ENCODE measurements around the gene TLK2.
"Not testable (repeated sequence)": the region's sequence is repeated elsewhere in the genome, so short reads cannot be mapped to it uniquely, and the experiment has no call there.

The TLK2 gene

DNA sequence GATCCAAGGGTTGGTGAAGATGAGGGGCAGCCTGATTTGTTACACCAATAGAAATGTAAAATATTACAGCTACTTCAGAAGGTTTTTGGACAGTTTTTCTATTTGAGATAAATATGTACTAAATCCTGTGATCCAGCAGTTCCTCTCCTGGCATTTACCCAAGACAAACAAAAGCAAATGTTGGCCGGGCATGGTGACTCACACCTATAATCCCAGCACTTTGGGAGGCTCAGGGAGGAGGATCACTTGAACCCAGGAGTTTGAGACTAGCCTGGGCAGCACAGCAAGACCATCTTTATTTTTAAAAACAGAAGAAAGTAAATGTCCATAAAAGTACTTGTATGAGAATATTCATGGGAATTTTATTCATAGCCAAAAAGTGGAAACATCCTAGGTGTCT is 84.0 kb downstream of the TLK2 start:
- DNase-seq = no peak

DNA sequence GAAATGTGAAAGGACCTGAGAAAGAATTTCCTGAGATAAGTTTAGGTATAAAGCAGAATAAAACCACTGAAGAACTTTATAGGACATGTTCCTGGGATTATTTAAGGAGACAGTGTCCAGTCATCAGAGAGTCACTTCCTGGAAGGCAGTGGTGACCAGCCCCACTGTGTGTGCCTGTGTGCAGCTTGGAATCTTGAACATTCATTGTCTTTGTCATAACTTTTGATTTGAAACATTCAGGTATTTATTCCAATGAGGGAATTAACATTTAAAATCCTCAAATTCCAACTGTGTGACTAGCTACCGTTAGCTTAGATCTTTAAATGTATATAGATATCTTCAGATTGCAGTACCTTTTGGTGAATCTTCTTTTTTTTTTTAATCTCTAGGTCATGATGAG is 87.2 kb downstream of the TLK2 start:
- DNase-seq = no peak

DNA sequence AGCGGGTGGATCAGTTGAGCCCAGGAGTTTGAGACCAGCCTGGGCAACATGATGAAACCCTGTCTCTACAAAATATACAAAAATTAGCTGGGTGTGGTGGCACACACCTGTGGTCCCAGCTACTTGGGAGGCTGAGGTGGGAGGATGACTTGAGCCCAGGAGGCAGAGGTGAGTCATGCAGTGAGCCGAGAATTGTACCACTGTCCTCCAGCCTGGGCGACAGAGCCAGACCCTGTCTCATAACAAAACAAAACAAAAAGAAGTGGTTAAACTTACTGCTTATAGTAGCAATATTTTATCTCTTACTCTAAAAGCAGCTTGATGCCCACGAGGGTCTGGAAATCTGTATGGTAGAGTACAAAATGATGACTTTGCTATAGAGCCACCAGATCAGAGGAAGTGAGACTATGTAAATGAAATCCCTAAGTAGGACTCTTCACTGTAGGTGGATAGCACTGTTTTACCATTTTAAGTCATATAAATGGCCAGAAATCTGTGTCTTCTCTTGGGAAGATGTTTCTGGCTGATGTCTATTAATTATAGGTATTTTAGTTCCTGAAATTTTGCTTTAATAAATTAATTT is 88.5 kb downstream of the TLK2 start:
- DNase-seq = no peak

DNA sequence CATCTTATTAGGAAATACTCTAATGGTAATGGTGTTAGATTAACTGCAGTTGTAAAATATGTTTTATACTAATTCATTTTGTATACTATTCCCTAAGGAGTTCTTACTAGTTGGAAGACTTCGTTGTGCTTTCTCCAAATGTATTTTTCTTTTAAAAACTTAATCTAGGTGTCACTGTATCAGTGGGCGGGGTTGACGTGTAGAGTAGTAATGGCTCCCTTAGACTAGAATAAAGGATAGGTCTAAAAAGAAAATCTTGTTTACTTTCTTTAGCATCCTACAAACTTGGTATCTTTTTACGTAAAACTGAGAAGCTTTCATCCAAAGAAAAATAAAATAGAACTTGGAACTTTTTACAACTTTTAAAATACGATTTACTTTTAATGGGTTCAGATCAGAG is 93.9 kb downstream of the TLK2 start:
- DNase-seq = no peak

DNA sequence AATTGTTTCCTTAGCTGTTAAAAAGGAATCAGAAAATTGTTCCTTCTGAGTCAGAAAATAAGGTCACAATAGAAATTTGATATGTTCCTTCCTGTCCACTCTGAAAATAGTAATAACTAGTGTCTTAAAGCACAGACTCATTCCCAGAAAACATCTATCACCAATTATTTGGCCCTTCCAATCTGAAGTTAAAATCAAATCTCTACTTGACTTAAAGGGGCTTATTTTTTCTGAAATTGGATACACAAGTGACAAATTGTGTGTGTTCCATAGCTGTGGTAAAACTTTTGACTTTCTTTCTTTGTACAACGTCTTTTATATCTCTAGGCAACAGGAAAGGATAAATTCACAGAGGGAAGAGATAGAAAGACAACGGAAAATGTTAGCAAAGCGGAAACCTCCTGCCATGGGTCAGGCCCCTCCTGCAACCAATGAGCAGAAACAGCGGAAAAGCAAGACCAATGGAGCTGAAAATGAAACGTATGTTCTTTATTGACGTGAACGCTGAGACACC is 94.3 kb downstream of the TLK2 start:
- no peak for DNase-seq

DNA sequence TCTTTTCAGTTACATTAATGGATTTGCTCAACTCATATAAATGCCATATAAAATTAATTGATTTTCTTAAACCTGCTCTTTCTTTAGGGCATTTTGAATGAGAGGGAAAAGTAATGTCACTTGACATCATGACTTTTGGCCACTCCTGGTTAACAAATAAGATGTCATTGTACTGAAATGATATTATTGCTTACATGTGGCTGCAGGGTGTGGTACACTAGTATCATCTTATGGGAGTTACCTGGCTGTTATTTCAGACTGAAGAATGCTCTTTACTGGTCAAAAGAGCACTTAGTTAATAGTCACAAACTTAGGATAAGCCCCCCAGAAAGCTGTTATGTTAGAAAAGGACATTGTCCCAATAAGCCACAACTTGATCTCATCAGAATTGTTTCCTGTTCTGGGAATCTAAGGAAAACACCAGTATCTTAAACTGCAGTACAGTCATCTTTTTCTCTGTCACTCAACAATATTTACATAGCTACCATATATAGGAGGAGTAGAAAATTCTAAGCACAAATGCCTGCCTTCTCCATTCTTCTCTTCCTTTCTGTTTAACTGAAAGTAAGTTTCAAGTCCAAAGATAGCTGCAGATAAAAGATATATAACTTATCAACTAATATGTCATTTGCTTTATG is 95.0 kb downstream of the TLK2 start:
- DNase-seq = no peak

DNA sequence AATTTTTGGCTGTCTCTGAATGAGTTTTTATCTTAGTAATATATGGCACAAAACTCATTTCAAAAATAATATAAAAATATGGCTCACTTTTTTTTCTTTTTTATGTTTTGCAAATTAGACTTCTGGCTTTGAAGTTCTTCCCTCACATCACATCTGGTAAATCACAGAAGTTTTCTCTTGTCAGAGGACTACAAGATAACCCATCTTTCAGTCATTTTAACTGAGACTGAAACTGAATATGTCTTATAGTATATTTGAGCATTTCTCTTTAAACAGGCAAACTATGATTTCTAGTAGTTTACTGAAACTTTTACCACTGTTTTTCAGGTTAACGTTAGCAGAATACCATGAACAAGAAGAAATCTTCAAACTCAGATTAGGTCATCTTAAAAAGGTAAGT is 97.8 kb downstream of the TLK2 start:
- DNase-seq = no peak

DNA sequence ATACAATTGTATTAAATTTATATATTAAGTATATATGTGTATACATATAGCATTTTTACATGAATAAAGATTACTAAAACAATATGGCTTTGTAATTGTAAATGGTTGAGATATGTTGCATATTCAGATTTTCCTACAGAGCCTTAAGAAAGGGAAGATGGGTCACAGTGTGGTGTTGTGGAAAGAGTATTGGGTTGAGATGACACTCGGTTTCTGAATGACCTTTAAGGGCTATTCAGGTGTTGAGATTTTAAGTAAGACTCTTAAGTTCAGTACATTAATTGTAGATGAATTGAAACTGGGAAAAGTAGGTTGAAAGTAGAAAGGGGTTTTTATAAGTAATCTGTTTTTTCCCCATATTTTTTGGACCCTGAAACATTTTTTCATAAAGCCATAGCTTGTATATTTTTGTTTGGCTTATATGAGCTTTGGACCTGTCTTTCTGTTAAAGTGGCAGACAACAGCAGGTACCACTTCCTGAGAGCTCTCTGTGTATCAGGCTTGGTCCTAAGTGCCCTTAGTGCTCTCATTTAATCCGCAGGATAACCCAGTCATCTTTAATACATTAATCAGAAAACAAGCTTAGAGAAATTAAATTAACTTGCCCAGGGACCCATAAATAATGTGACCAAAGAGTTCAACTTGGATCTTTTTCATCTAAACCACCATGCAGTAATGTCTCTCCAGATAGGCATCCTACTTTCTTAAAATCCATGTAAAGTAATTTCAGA is 100.3 kb downstream of the TLK2 start:
- DNase-seq = no peak

DNA sequence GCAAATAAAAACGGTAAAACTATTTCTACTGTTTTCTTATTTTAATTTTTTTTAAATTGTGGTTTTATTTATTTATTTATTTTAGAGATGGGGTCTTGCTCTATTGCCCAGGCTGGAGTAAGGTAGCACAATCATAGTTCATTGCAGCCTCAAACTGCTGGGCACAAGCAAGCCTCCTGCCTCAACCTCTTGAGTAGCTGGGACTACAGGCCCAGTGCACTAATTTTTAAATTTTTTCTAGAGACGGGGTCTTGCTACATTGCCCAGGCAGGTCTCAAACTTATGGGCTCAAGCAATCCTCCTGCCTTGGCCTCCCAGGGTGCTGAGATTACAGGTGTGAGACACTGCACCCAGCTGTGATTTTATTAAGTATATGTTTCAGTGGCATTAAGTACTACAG is 102.3 kb downstream of the TLK2 start:
- DNase-seq = no peak

DNA sequence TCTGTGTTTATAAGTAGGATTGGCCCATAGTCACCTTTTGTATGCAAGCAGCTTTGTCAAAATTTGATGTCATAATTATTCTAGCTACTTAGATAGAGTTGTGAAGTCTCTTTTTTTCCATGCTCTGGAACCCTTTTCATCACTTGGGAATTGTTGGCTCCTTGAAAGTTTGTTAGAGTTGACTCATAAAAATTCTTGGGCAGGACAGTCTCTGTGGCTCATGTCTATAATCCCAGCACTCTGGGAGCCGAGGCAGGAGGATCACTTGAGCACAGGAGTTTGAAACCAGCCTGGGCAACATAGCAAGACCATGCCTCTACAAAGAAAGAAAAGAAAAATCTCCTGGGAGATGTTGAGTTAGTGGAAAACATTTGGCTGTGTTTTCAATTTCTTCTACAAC is 103.1 kb downstream of the TLK2 start:
- DNase-seq = no peak

DNA sequence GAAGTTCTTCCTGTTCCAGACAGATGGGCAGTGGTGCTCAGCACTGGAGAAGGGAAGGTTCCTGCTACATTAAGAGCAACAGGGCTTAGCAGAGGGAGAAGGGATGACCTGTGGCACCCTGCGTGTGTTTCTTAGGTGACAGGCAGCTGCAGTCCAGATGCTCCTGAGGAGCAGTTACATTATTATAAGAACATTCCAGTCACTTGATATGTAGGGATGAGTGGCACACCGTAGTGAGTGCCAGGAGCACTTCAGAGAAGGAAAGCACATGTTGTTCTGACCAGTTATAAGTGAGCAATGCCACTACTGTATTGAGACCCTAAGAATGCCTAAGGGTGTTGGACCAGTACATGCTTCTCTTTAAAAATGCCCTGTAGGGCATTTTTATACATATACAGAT is 108.9 kb downstream of the TLK2 start:
- no peak for DNase-seq

DNA sequence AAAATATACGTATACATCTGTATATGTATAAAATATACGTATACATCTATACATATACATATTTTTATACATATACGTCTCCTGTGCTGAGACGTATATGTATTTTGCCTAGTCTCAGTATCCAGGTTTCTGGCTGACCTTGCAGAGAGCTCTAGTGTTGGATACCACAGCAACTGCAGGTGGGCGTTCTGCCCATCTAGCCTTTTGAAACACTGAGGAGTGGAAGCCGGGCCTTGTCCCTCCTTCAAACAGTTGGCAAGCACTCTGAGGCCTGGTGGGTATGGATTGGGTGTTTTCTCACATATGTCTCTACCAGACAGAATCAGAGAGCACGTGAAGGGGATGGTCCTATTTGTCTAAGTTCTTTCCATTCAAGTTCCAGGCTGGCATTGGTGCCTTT is 109.5 kb downstream of the TLK2 start:
- DNase-seq = no peak

DNA sequence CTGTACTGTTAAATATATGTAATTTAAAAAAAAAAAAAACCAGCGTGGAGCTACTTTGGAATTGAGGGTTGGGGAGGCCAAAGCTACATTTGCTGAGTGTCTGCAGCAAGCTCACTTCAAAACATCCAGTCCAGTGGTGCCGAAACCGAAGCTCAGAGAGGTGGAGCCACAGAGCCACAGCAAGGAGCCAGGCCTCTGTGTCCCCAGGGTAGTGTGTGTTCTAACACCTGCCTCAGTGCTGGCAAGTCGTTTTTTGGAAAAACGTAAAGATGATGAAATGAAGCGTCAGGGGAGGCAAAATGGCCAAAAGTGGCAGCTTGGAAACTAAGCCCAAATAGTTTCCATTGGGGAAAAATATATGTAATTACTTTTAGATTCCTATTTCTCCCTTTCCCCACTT is 112.7 kb downstream of the TLK2 start:
- no peak for DNase-seq

DNA sequence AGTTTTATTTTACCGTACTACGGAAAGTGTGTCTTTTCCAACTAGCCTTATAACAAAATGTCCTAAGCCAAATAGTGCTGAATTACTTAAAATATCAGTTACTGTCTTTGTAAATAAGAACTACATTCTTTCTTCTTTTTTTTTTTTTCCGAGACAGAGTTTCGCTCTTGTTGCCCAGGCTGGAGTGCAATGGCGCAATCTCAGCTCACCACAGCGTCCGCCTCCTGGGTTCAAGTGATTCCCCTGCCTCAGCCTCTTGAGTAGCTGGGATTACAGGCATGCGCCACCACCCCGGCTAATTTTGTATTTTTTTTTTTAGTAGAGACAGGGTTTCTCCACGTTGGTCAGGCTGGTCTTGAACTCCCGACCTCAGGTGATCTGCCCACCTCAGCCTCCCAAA is 113.2 kb downstream of the TLK2 start:
- not testable (repeated sequence) for DNase-seq

DNA sequence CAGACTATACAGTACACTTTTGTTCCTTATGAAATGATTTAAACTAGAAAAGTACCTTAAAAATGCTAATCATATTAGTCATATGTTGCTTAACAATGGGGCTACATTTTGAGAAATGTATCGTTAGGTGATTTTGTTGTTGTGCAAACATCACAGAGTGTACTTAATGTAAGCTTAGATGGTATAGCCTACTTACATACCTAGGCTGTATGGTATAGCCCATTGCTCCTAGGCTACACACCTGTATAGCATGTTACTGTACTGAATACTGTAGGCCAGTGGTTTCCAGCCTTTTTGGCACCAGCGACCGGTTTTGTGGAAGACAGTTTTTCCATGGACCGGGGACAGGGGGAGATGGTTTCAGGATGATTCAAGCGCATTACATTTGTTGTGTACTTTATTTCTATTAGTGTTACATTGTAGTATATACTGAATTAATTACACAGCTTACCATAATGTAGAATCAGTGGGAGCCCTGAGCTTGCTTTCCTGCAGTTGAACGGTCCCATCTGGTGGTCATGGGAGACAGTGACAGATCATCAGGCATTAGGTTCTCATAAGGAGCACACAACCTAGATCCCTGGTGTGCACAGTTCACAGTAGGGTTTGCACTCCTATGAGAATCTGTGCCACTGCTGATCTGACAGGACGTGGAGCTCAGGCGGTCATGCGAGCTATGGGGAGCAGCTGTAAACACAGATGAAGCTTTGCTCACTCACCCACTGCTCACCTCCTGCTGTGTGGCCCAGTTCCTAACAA is 113.9 kb downstream of the TLK2 start:
- DNase-seq = no peak

DNA sequence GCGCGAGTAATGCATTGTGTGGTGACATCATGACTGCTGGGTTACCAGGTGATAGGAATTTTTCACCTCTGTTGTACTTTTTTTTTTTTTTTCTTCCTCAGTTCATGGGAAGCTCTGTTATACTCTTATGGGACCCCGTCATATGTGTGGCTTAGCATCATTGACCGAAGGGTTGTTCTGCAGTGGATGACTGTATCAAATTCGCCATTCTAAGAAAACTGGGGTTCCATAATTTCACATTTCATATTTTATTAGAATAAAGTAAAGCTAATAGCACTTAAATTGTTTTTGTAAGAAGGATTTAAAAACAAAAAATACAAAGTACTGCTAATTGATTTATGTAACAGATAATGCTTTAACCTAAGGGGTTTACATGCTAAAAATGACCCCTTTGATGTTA is 116.9 kb downstream of the TLK2 start:
- no peak for DNase-seq

DNA sequence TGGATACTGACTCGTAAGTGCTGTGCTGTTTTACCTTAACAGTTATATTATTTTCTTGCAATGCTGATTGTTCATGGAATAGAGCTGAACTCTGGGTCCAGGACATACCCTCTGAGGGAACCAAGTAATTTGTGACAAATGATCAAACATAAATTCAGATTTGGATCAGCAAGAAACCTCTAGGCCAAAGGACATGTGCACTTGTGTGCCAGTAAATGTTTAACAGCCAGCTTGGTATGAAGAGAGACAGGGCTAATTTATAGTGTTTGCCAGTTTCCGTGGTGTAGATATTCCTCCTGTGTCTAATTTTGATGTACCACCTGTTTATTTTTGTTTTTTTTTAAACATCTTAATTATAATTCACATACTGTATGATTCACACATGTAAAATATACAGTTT is 118.0 kb downstream of the TLK2 start:
- DNase-seq = no peak

DNA sequence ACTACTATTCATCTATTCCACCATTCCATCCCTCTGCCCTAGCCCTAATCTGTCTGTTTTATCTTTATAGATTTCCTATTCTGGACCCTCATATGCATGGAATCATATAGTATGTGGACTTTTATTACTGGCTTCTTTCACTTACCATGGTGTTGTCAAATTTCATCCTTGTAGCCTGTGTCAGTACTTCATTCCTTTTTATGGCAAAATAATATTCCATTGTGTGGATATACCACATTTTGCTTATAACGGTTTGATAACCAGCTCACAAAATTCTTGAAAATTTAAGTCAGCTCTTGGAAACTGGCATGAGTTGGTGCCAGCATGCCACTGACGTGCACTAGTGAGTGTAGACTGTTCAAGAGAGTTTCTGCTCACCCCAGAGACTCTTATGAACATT is 118.5 kb downstream of the TLK2 start:
- no peak for DNase-seq

DNA sequence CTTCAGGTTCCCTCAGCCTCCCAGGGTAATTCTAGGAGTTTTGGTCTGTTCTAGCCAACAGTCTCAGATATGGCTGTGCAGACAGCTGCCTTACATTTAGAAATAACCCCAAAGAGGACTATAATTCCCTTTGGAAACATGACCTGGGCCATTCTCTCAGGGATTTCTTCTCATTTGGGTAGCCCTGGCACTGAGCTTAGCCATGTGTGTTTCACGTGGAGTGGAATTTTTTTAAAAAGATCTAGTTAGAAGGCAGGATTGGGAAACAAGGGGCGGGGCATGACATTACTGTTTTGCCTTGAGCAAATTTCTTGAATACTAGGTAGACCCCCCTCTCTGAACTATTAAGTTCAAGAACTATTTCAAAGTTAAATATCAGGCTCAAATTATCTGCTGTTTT is 119.3 kb downstream of the TLK2 start:
- no peak for DNase-seq

DNA sequence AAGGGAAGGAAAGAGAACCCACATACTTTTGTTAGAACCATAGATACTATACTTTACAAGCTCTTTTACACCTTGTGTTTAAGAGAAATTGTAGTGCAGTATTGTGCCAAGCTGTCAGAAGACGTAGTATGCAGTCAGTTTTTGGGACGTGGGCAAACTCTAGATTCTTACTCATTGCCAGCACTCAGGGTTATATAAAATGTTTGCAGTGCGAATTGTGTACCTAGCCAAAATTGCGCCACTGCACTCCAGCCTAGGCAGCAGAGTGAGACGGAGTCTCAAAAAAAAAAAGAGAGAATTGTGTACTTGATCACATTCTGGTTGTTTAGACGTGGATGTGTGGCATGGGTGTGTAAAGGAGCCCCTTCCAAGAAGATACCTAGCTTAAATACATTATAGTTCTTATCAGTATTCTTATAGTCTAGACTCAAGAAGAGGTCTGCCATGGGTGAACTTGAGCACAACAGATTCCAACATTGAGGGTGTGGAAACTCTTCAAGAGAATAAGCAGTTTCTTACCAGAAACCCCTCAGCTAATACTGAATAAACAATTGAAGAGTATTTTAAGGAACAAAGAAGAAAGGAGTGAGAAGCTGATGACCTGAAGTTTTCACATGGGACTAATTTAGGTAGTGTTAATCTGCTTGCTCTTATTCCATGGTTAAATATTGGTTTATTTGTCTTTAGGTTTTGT is 121.5 kb downstream of the TLK2 start:
- no peak for DNase-seq

DNA sequence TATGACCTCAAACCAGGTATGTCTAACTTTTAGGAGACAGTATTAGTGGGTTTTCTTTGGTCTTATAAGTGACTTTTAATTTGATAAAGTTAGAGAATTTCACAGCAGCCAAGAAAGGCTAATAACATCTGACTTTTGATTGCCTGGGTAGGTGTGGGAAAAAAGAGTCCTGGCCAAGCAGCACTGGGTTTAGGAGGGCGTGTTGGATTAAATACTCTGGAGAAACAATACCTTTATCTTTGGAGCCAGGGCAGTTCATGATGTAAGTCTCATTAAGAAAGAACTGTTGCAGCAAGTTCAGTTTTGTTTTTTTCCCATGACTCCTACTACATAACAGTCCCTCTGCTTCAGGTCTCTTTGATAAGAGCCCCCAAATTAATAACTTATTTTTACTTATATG is 122.2 kb downstream of the TLK2 start:
- no peak for DNase-seq

DNA sequence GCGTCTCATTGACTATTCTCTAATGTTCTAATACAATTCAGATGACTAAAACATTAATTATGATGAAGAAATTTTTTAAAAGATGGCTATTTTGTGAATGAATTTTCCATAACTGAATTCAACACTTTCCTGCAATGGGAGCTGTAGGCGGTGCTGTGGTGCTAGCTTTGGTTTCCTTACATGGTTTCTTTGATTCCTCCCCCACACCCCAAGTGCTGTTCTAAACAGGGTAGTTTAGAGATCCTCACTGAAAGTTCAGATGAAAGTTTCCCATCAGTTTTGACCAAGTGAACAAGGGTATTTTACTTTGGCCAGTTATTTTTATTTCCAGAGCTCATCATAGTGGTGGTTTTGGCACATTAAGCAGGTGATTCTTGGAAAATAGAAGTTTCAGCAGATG is 122.8 kb downstream of the TLK2 start:
- no peak for DNase-seq

DNA sequence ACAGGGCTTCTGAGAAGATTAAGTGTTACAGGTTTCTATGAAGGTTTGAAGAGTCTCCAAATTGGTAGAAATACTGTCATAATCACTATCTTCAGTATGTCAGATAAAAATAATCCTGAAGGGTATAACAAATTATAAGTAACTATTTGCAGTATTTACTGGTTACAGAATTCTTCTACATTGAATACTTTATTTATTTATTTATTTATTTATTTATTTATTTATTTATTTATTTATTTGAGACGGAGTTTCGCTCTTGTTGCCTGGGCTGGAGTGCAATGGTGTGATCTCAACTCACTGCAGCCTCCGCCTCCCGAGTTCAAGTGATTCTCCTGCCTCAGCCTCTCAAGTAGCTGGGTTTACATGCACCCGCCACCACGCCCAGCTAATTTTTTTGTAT is 125.2 kb downstream of the TLK2 start:
- not testable (repeated sequence) for DNase-seq
